Stomach (tissue), 9 donors: ENCODE results near the gene MTR. TPM values are rescaled to one million over a fixed set of nuclear protein-coding genes. Genes with fewer than 3 reads are reported as not detected.

Source experiments
- DNase-seq, 2 donors: peaks; one replicate each; pipeline versions ENCODE4 v3.0.0 to v3.0.0-alpha.2; 2013 to 2019
- H3K27ac ChIP-seq, 5 donors: fragments of 200-600 bp in 4 of 5; sonication (generic) in 4 of 5; one replicate each; pipeline ENCODE4 v1.5.1; 2013 to 2019; ENCODE audit warnings: mild to moderate bottlenecking in 1 of 5, moderate library complexity in 1 of 5
- H3K27me3 ChIP-seq, 3 donors: fragments of 200-600 bp; sonication (generic); one replicate each; pipeline ENCODE4 v1.5.1; 2017 to 2019; ENCODE audit warnings: mixed run types in 1 of 3
- H3K36me3 ChIP-seq, 4 donors: fragments of 200-600 bp; sonication (generic); 1 replicate in 3 of 4; 2 replicates in 1 of 4; pipeline ENCODE4 v1.5.1; 2016 to 2019
- H3K4me1 ChIP-seq, 4 donors: fragments of 200-600 bp; sonication (generic); one replicate each; pipeline ENCODE4 v1.5.1; 2016 to 2019
- H3K4me3 ChIP-seq, 4 donors: fragments of 200-600 bp; sonication (generic) in 3 of 4; one replicate each; pipeline ENCODE4 v1.5.1; 2016 to 2019; ENCODE audit warnings: mild to moderate bottlenecking in 1 of 4
- H3K9me3 ChIP-seq, 4 donors: fragments of 200-600 bp; sonication (generic); one replicate each; pipeline ENCODE4 v1.5.1; 2016 to 2019
- EP300 ChIP-seq: sonication (generic); formaldehyde crosslinking; IDR thresholded peaks from one replicate; pipeline ENCODE4 v1.6.1; 2017; ENCODE audit warnings: antibody characterized with exemption
- POLR2A ChIP-seq, 4 donors: fragments of 450-650 bp; IDR thresholded peaks; one replicate each; pipeline ENCODE4 v1.6.1; 2016; ENCODE audit warnings: antibody characterized with exemption in 4 of 4, control low read depth in 2 of 4, mild to moderate bottlenecking in 1 of 4, moderate library complexity in 1 of 4
- POLR2AphosphoS5 ChIP-seq, 3 donors: sonication (generic); formaldehyde crosslinking; IDR thresholded peaks; one replicate each; pipeline ENCODE4 v1.6.1; 2016; ENCODE audit warnings: antibody characterized with exemption in 3 of 3
- WGBS, 5 donors: extraction: QIAGEN DNeasy Blood & Tissue Kit in 3 of 5; methylation state at CpG; one replicate each; pipeline versions ENCODE4 v1.1.5 to v1.1.7; 2013 to 2018; 5-methylcytosine and 5-hydroxymethylcytosine counted together
- intact Hi-C: fragments of 100-400 bp; cut with DNase I; formaldehyde crosslinking; loops from one replicate; pipeline ENCODE4 v1.15.1; 2023; ENCODE audit warnings: low total_unique reads
- polyA plus RNA-seq, 3 donors: library from polyadenylated mRNA; stranded (reverse); fragments of 200-250 nt; gene quantifications; one replicate each; pipeline ENCODE4 v1.2.3, GENCODE V29; 2013
- total RNA-seq, 5 donors: library from RNA; depleted of rRNA; stranded (reverse); fragments of >200 nt; gene quantifications; one replicate each; pipeline versions ENCODE4 v1.1.0 to v1.2.3, GENCODE V29; 2014 to 2016
- TF ChIP-seq, protein P1 (sequence below), 7 experiments: fragments of 450-650 bp in 4 of 7; fragments of 200-600 bp in 3 of 7; sonication (generic) in 3 of 7; IDR thresholded peaks; one replicate each; pipeline ENCODE4 v1.5.1; 2016 to 2019; ENCODE audit warnings: antibody characterized with exemption in 7 of 7, control low read depth in 2 of 7, mild to moderate bottlenecking in 1 of 7
- donor health status: healthy with polysubstance abuse.
- donor health status: Bipolar disorder and iron deficiency.
- donor health status: healthy.

Gene MTR
- total and polyA plus RNA-seq, 8 donors = 3.1 to 57.3 (median 23.6) TPM

DNA sequence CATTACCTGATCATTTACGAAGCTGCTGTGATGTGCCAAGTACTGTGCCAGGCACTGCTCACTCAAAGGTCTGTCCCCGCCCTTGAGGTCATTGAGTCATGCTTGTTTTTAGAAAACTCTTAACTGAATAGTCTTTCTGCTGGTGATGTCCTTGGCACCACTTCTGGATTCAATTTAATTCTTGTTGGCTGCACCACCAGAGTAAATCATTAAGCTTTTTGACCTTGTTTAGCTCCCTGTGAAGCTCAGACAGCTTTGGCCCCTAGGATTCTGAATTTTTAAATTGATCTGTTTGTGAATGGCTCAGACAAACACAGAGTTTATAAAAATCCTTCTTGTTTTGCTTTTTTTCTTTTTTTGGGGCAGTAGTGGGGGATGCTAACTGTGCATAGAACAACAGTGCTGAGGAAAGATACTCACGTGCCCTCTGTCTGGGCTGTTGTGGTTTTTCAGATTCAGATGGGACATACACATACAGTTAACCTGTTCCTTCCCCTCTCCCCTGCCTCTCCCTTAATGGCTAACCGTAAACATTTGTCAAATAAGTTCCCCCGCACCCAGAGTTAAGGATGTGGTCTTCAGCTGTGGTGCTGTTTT is 67.6 kb downstream of the MTR start:
- no peaks in the 10 kb centered on the region for H3K9me3 ChIP-seq
- 51 to 66% (median 59%) methylated on average over 5 of the region's 5 CpGs for WGBS, 5 donors
- H3K36me3 ChIP-seq = peaks cover 0 to 99% (median 85%) of the 10 kb centered on the region in 4 donors
- peaks cover 0 to 43% (median 10%) of the 10 kb centered on the region in 4 donors for H3K4me1 ChIP-seq
- H3K4me3 ChIP-seq = no peak overlapping the region
- no peaks in the 10 kb centered on the region for H3K27me3 ChIP-seq
- H3K27ac ChIP-seq = peak overlapping the region in 4 of 5 donors; percentile 1 to 81 (median 55)
- TF ChIP-seq POLR2AphosphoS5 (IDR thresholded peaks at IDR 0.05) (peak in 2 of 3 donors; percentile 30 to 35), POLR2A (IDR thresholded peaks at IDR 0.05) (no peak)
- intact Hi-C loops = no loop called here
- peak; percentile 31 to 60 for DNase-seq

DNA sequence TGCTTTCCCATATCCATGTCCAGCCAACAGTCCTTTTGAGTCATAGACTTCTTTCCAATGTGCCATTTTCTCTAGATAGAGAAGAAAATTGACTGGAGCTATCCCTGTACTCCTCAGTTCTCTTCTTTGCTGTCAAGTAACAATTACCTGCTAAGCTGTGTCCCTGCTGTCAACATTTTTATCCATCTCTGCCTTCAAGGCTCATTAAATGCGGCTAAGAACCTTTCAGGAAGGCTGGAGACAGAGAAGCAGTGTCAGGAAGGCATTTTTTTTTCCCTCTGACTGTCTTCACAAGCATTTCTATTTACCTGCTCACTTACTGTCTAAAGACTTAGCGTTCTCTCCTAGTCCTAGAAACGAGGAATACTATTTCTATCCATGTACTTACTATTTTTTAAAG is 69.1 kb downstream of the MTR start:
- Histone ChIP-seq H3K9me3 (no peaks in the 10 kb centered on the region), H3K4me1 (peaks cover 0 to 43% (median 10%) of the 10 kb centered on the region in 4 donors), H3K27ac (peak overlapping the region in 1 of 5 donors; percentile 81), H3K36me3 (peaks cover 0 to 94% (median 77%) of the 10 kb centered on the region in 4 donors), H3K4me3 (no peak overlapping the region), H3K27me3 (no peaks in the 10 kb centered on the region)
- TF ChIP-seq POLR2AphosphoS5 (IDR thresholded peaks at IDR 0.05) (no peak), EP300 (no peak)
- no peak for DNase-seq
- intact Hi-C loops = no loop called here
- WGBS, 5 donors = 79 to 89% (median 82%) methylated on average over 3 of the region's 3 CpGs

- H3K27me3 ChIP-seq = no peaks in the 10 kb centered on the region
- H3K9me3 ChIP-seq = no peaks in the 10 kb centered on the region
- 61 to 88% (median 72%) methylated on average over 3 of the region's 3 CpGs for WGBS, 5 donors
- intact Hi-C loops = no loop called here
- TF ChIP-seq EP300 (peak; percentile 68), POLR2AphosphoS5 (IDR thresholded peaks at IDR 0.05) (peak; percentile 26 to 79 (median 30)), POLR2A (IDR thresholded peaks at IDR 0.05) (no peak)
- TF ChIP-seq, protein P1, sequence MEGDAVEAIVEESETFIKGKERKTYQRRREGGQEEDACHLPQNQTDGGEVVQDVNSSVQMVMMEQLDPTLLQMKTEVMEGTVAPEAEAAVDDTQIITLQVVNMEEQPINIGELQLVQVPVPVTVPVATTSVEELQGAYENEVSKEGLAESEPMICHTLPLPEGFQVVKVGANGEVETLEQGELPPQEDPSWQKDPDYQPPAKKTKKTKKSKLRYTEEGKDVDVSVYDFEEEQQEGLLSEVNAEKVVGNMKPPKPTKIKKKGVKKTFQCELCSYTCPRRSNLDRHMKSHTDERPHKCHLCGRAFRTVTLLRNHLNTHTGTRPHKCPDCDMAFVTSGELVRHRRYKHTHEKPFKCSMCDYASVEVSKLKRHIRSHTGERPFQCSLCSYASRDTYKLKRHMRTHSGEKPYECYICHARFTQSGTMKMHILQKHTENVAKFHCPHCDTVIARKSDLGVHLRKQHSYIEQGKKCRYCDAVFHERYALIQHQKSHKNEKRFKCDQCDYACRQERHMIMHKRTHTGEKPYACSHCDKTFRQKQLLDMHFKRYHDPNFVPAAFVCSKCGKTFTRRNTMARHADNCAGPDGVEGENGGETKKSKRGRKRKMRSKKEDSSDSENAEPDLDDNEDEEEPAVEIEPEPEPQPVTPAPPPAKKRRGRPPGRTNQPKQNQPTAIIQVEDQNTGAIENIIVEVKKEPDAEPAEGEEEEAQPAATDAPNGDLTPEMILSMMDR (IDR thresholded peaks at IDR 0.05) = no peak
- H3K27ac ChIP-seq = peak overlapping the region in 3 of 5 donors; percentile 1 to 81 (median 15)
- H3K4me1 ChIP-seq = peaks cover 0 to 43% (median 10%) of the 10 kb centered on the region in 4 donors
- peaks cover 0 to 94% (median 74%) of the 10 kb centered on the region in 4 donors for H3K36me3 ChIP-seq
- peak in 1 of 2 donors; percentile 40 for DNase-seq
- H3K4me3 ChIP-seq = no peak overlapping the region
Observed at GRCh38 chr1:236864996-236865817, 70.1 kb downstream of the MTR start.

- DNase-seq = no peak
- H3K9me3 ChIP-seq = no peaks in the 10 kb centered on the region
- intact Hi-C loops = no loop called here
- peaks cover 0 to 94% (median 76%) of the 10 kb centered on the region in 4 donors for H3K36me3 ChIP-seq
- 89 to 100% (median 96%) methylated on average over 1 of the region's 1 CpG for WGBS, 5 donors
- no peaks in the 10 kb centered on the region for H3K27me3 ChIP-seq
- no peak overlapping the region for H3K4me3 ChIP-seq
- peaks cover 0 to 43% (median 10%) of the 10 kb centered on the region in 4 donors for H3K4me1 ChIP-seq
- peak overlapping the region in 3 of 5 donors; percentile 1 to 81 (median 15) for H3K27ac ChIP-seq
- TF ChIP-seq, protein P1 (IDR thresholded peaks at IDR 0.05) = no peak
- TF ChIP-seq POLR2A (IDR thresholded peaks at IDR 0.05) (no peak), POLR2AphosphoS5 (IDR thresholded peaks at IDR 0.05) (no peak), EP300 (no peak)
Observed at GRCh38 chr1:236865818-236866155, 70.7 kb downstream of the MTR start.

DNA sequence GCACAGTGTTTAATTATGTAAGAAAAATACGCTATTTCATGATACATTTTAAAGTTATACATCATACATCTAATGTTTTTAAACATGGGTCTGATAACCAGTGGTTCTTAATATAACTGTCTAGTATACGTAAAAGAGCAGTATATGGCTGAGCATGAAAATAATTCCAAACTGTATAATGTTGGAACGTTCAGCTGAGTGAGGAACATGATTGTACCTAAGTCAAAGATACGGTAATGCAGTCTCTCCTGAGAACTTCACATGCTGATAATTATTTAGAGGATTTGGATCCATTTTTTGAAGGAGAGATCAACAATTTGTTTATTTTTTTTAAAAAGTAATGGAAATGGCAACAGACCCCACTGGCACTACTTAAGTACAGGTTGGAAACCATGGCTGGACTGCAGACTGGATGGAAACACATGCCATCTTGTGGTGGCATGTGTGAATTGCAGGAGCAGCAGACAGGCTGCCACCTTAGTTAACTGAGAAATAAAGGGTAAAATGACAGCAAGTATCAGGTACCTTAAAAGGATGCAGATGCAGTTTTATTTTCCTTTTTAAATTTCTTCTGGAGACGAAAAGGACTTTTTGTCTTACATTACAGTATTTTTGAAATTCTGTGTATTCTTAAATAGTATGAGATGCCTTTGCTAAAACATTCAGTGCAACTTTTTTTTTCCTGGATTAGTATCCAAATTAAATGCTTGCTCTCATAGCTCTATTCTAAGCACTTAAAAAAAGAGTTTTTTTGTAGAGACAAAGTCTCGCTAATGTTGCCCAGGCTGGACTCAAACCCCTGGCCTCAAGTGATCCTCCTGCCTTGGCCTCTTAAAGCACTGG is 73.8 kb downstream of the MTR start:
- TF ChIP-seq, protein P1 (IDR thresholded peaks at IDR 0.05) = peak in 6 of 7 experiments; percentile 65 to 92 (median 89)
- no peak for TF ChIP-seq POLR2AphosphoS5 (IDR thresholded peaks at IDR 0.05)
- no peak overlapping the region for H3K27ac ChIP-seq
- peaks cover 0 to 15% (median 0%) of the 10 kb centered on the region in 4 donors for H3K4me1 ChIP-seq
- no peak overlapping the region for H3K4me3 ChIP-seq
- H3K9me3 ChIP-seq = no peaks in the 10 kb centered on the region
- H3K27me3 ChIP-seq = no peaks in the 10 kb centered on the region
- intact Hi-C loops = no loop called here
- 88 to 92% (median 91%) methylated on average over 6 of the region's 6 CpGs for WGBS, 5 donors
- DNase-seq = peak; percentile 53 to 80
- H3K36me3 ChIP-seq = peaks cover 1 to 87% (median 61%) of the 10 kb centered on the region in 4 donors
